HepG2 (cell line): Measurements from ENCODE around the gene SQSTM1. TPM values are rescaled to one million over a fixed set of nuclear protein-coding genes. Genes with fewer than 3 reads are reported as not detected.
A peak's percentile ranks its signal among the peaks of the same experiment; 100 is the strongest.

Experiments
- AKNA ChIP-seq: sonication (generic); formaldehyde crosslinking; IDR thresholded peaks from 2 replicates; pipeline ENCODE4 v1.4.0; 2020; ENCODE audit warnings: missing genetic modification reagents, borderline replicate concordance
- BCLAF1 ChIP-seq: fragments of 450-650 bp; IDR thresholded peaks from 2 replicates; pipeline ENCODE4 v1.6.1; 2017; ENCODE audit warnings: mild to moderate bottlenecking
- GPN1 ChIP-seq: sonication (generic); formaldehyde crosslinking; IDR thresholded peaks from 2 replicates; pipeline ENCODE4 v1.5.1; 2020; ENCODE audit warnings: missing genetic modification reagents, borderline replicate concordance
- HIC2 ChIP-seq: sonication (generic); formaldehyde crosslinking; IDR thresholded peaks from 2 replicates; pipeline ENCODE4 v1.9.0; 2022; ENCODE audit warnings: low read depth, missing genetic modification reagents
- KDM2A ChIP-seq: sonication (generic); formaldehyde crosslinking; IDR thresholded peaks from 2 replicates; pipeline ENCODE4 v1.4.0; 2020; ENCODE audit warnings: low read depth, missing genetic modification reagents, borderline replicate concordance
- PHF5A ChIP-seq: IDR thresholded peaks from one replicate; pipeline ENCODE4 v1.6.1; 2018; ENCODE audit warnings: low read depth, missing genetic modification reagents; ENCODE audit not compliant: unreplicated experiment
- RFX1 ChIP-seq: fragments of 450-650 bp; IDR thresholded peaks from 2 replicates; pipeline ENCODE4 v1.6.1; 2017
- SIX1 ChIP-seq: sonication (generic); formaldehyde crosslinking; IDR thresholded peaks from 2 replicates; pipeline ENCODE4 v1.4.0; 2020; ENCODE audit warnings: missing genetic modification reagents, borderline replicate concordance
- SKI ChIP-seq: fragments of 450-650 bp; IDR thresholded peaks from one replicate; pipeline ENCODE4 v1.6.1; 2018; ENCODE audit warnings: mild to moderate bottlenecking; ENCODE audit not compliant: partially characterized antibody
- ZHX2 ChIP-seq, 2 experiments: sonication (generic) in 1 of 2; formaldehyde crosslinking in 1 of 2; IDR thresholded peaks; 2 replicates each; pipeline versions ENCODE4 v1.6.1 to v1.9.0; 2014 to 2022; ENCODE audit warnings: antibody characterized with exemption in 1 of 2, borderline replicate concordance in 1 of 2, inconsistent platforms in 1 of 2, low read depth in 1 of 2, missing genetic modification reagents in 1 of 2
- ZNF773 ChIP-seq: sonication (generic); formaldehyde crosslinking; IDR thresholded peaks from 2 replicates; pipeline ENCODE4 v1.4.0; 2020; ENCODE audit warnings: missing genetic modification reagents, borderline replicate concordance
- polyA plus RNA-seq, 8 experiments: library from polyadenylated mRNA; depleted of rRNA in 3 of 8; stranded (reverse) in 7 of 8; unstranded in 1 of 8; fragments of >200 nt; fragmentation: Illumina TruSeq in 4 of 8; extraction: Trizol in 4 of 8; gene quantifications; 2 replicates each; pipeline versions ENCODE4 v1.2.1 to v1.2.3, GENCODE V29; 2011 to 2016; ENCODE audit warnings: low read depth in 4 of 8, missing spikeins in 1 of 8, mixed read lengths in 1 of 8; ENCODE audit not compliant: insufficient read depth in 1 of 8
- total RNA-seq, 5 experiments: library from RNA; depleted of rRNA; stranded (reverse); fragments of >200 nt; fragmentation: Illumina TruSeq; extraction: Trizol; gene quantifications; 2 replicates each; pipeline ENCODE4 v1.2.3, GENCODE V29; 2016; ENCODE audit warnings: low read depth in 1 of 5

Gene SQSTM1
- total and polyA plus RNA-seq, 2 of the 13 experiments (the other 11 are each of a cell fraction or from before 2014, with no cell fraction given): 90.9 to 160 TPM

GRCh38 chr5:179819296-179820126 lies 1.2 kb upstream of the SQSTM1 start (continued):
- TF ChIP-seq AKNA: 0 out of 2 replicates have a peak, but pooled peaks have one; percentile 75
- peak; percentile 50 for TF ChIP-seq KDM2A (CRISPR knock-in tag)
- TF ChIP-seq SKI: peak; percentile 25
- TF ChIP-seq RFX1: no peak
- TF ChIP-seq SIX1 (CRISPR knock-in tag): no peak
- TF ChIP-seq ZNF773 (CRISPR knock-in tag): peak; percentile 76; the same call in 1 of the 2 replicates
- peak; percentile 52; the same call in 1 of the 2 replicates for TF ChIP-seq HIC2 (CRISPR knock-in tag)
- no peak for TF ChIP-seq ZHX2 (IDR thresholded peaks at IDR 0.05; ENCODE audit: low read depth)
- no peak for TF ChIP-seq ZHX2 (CRISPR knock-in tag; IDR thresholded peaks at IDR 0.05; ENCODE audit: borderline replicate concordance)
- TF ChIP-seq GPN1 (CRISPR knock-in tag): no peak
- no peak for TF ChIP-seq BCLAF1
- no peak for TF ChIP-seq PHF5A (CRISPR knock-in tag)
